ENCODE measurements around the gene SPPL2B.
A peak's percentile ranks its signal among the peaks of the same experiment; 100 is the strongest.
"Not testable (repeated sequence)": the region's sequence is repeated elsewhere in the genome, so short reads cannot be mapped to it uniquely, and the experiment has no call there.

Gene SPPL2B, protein sequence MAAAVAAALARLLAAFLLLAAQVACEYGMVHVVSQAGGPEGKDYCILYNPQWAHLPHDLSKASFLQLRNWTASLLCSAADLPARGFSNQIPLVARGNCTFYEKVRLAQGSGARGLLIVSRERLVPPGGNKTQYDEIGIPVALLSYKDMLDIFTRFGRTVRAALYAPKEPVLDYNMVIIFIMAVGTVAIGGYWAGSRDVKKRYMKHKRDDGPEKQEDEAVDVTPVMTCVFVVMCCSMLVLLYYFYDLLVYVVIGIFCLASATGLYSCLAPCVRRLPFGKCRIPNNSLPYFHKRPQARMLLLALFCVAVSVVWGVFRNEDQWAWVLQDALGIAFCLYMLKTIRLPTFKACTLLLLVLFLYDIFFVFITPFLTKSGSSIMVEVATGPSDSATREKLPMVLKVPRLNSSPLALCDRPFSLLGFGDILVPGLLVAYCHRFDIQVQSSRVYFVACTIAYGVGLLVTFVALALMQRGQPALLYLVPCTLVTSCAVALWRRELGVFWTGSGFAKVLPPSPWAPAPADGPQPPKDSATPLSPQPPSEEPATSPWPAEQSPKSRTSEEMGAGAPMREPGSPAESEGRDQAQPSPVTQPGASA

GRCh38 chr19:2328401-2329148, at the start of gene SPPL2B, which contains the start of gene LSM7:
Gene SPPL2B, plus strand, starts transcription at chr19:2328684. Its CDS starts 26 bp downstream, at chr19:2328710.
Gene LSM7, minus strand, starts transcription at chr19:2328586. Its CDS starts 20 bp downstream, at chr19:2328566.
- DNase-seq (ENCODE audit: low spot score) (peak; percentile 77), FAIRE-seq (no peak)

GRCh38 chr19:2280633-2281264, 47.7 kb upstream of the SPPL2B start:
- no peak for DNase-seq (ENCODE audit: low spot score)
- FAIRE-seq, result no peak

DNA sequence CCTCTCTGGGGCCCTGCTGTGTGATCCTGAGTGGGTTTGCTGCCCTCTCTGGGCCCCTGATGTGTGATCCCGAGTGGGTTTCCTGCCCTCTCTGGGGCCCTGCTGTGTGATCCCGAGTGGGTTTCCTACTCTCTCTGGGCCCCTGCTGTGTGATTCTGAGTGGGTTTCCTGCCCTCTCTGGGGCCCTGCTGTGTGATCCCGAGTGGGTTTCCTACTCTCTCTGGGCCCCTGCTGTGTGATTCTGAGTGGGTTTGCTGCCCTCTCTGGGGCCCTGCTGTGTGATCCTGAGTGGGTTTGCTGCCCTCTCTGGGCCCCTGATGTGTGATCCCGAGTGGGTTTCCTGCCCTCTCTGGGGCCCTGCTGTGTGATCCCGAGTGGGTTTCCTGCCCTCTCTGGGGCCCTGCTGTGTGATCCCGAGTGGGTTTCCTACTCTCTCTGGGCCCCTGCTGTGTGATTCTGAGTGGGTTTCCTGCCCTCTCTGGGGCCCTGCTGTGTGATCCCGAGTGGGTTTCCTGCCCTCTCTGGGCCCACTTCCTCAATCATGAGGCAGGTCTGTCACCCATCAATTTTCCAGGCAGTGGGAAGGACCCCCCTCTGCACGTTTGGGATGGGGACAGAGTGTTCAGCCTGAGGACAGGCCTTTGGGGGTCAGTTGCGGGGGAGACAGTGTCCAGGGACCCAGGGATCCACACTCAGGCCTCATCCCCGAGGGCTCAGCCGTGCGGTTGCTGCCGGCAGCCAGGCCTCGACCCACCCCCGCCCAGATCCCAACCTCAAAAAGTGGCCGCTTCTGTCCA, 47.0 kb upstream of the SPPL2B start:
- FAIRE-seq; DNase-seq (ENCODE audit: low spot score): not testable (repeated sequence)

GRCh38 chr19:2282062-2282861, 46.2 kb upstream of the SPPL2B start, which contains the start of gene PEAK3:
Gene PEAK3, minus strand, starts transcription at chr19:2282175. Its CDS starts 1,244 bp downstream, at chr19:2280931.
- no peak for DNase-seq (ENCODE audit: low spot score)
- no peak for FAIRE-seq

- DNase-seq (ENCODE audit: low spot score), result no peak
- no peak for FAIRE-seq
Observed at GRCh38 chr19:2282862-2283237, 45.6 kb upstream of the SPPL2B start.

- DNase-seq (ENCODE audit: low spot score) (no peak), FAIRE-seq (no peak)
Observed at GRCh38 chr19:2283835-2284507, 44.5 kb upstream of the SPPL2B start.

- no peak for DNase-seq (ENCODE audit: low spot score)
- FAIRE-seq, result no peak
Observed at GRCh38 chr19:2286402-2287140, 41.9 kb upstream of the SPPL2B start.

GRCh38 chr19:2287585-2288337, 40.7 kb upstream of the SPPL2B start:
- FAIRE-seq (no peak), DNase-seq (ENCODE audit: low spot score) (no peak)

DNA sequence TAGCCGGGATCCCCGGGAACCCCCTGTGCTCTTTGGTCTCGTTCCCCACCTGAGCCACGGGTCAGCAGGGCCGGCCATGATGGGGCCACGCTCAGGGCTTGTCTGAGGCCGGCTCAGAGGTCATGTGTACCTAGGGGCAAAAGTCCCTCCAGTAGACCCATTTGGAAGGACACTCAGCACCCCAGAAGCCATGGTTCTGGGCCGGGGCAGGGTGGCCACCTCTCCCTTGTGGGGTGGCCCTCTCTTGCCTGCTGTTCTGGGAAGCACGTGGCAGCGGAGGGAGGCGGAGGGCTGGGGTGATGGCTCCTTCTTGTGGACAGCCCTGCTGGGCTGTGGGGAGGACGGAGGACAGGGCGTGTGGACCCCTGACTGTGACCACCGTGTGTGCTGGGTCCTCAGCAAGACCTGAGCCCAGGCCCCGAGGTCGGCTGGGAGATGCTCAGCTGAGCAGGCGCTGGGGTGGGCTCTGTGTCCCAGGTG, 40.1 kb upstream of the SPPL2B start:
- DNase-seq (ENCODE audit: low spot score), result no peak
- no peak for FAIRE-seq

GRCh38 chr19:2288818-2289713, 39.4 kb upstream of the SPPL2B start:
- DNase-seq (ENCODE audit: low spot score), result no peak

GRCh38 chr19:2289714-2290435, 38.6 kb upstream of the SPPL2B start:
- FAIRE-seq (no peak), DNase-seq (ENCODE audit: low spot score) (no peak)

More at GRCh38 chr19:2288818-2289713, 39.4 kb upstream of the SPPL2B start:
- no peak for FAIRE-seq

- no peak for FAIRE-seq
- no peak for DNase-seq (ENCODE audit: low spot score)
Observed at GRCh38 chr19:2290441-2291184, 37.9 kb upstream of the SPPL2B start.

- DNase-seq (ENCODE audit: low spot score) (no peak), FAIRE-seq (no peak)
Observed at GRCh38 chr19:2291185-2291751, 37.2 kb upstream of the SPPL2B start.

- no peak for DNase-seq (ENCODE audit: low spot score)
- FAIRE-seq, result no peak
Observed at GRCh38 chr19:2294687-2295335, 33.7 kb upstream of the SPPL2B start.
